Upper lobe of left lung (tissue), 6 donors: ENCODE results near the gene ELK4. TPM values are rescaled to one million over a fixed set of nuclear protein-coding genes. Genes with fewer than 3 reads are reported as not detected.

Source experiments
- ATAC-seq, 2 donors: fragments of 200-7000 bp; cut with Tn5 transposase; one replicate each; pipeline ENCODE4 v1.9.1; 2022; ENCODE audit warnings: mild to moderate bottlenecking in 2 of 2, moderate library complexity in 2 of 2; ENCODE audit not compliant: low FRiP score in 2 of 2
- DNase-seq, 2 donors: peaks; one replicate each; pipeline ENCODE4 v3.0.0-alpha.2; 2019 to 2020
- H3K27ac ChIP-seq, 4 donors: fragments of 200-600 bp; sonication (generic); one replicate each; pipeline ENCODE4 v1.5.1; 2016 to 2019
- H3K27me3 ChIP-seq, 4 donors: fragments of 200-600 bp; sonication (generic); one replicate each; pipeline ENCODE4 v1.5.1; 2017 to 2019
- H3K36me3 ChIP-seq, 4 donors: fragments of 200-600 bp; sonication (generic); one replicate each; pipeline ENCODE4 v1.5.1; 2016 to 2019
- H3K4me1 ChIP-seq, 4 donors: fragments of 200-600 bp; sonication (generic); one replicate each; pipeline ENCODE4 v1.5.1; 2018 to 2019
- H3K4me3 ChIP-seq, 4 donors: fragments of 200-600 bp; sonication (generic); one replicate each; pipeline ENCODE4 v1.5.1; 2017 to 2019; ENCODE audit warnings: mild to moderate bottlenecking in 2 of 4, moderate library complexity in 1 of 4
- H3K9me3 ChIP-seq, 4 donors: fragments of 200-600 bp; sonication (generic); one replicate each; pipeline ENCODE4 v1.5.1; 2018 to 2019
- EP300 ChIP-seq, 4 donors: sonication (generic); formaldehyde crosslinking; IDR thresholded peaks; one replicate each; pipeline ENCODE4 v1.5.1; 2017; ENCODE audit warnings: antibody characterized with exemption in 4 of 4, control low read depth in 2 of 4
- POLR2A ChIP-seq, 4 donors: fragments of 450-650 bp; IDR thresholded peaks; one replicate each; pipeline ENCODE4 v1.5.1; 2016 to 2017; ENCODE audit warnings: antibody characterized with exemption in 4 of 4, mild to moderate bottlenecking in 2 of 4
- POLR2AphosphoS5 ChIP-seq, 2 donors: sonication (generic); formaldehyde crosslinking; IDR thresholded peaks; one replicate each; pipeline ENCODE4 v1.5.1; 2017; ENCODE audit warnings: antibody characterized with exemption in 2 of 2
- WGBS, 2 donors: methylation state at CpG; one replicate each; pipeline ENCODE4 v1.1.5; 2017 to 2018; 5-methylcytosine and 5-hydroxymethylcytosine counted together
- total RNA-seq, 6 donors: library from RNA; depleted of rRNA in 4 of 6; stranded (reverse); fragments of >200 nt in 4 of 6; gene quantifications; one replicate each; pipeline versions ENCODE4 v1.1.0 to v1.2.1, GENCODE V29; 2016 to 2021
- TF ChIP-seq, protein P1 (sequence below), 6 experiments: fragments of 450-650 bp in 4 of 6; fragments of 200-600 bp in 2 of 6; sonication (generic) in 2 of 6; IDR thresholded peaks; one replicate each; pipeline ENCODE4 v1.5.1; 2016 to 2019; ENCODE audit warnings: antibody characterized with exemption in 6 of 6
- donor health status: DM: no; HTN: no; CAD: no; lungs with moderate emphysema.
- donor health status: DM: no; HTN: yes; CAD: no; lungs with severe emphysema.

Gene ELK4
- total RNA-seq, 6 donors from 2014 or later, result 15.7 to 65.4 (median 30.2) TPM

DNA sequence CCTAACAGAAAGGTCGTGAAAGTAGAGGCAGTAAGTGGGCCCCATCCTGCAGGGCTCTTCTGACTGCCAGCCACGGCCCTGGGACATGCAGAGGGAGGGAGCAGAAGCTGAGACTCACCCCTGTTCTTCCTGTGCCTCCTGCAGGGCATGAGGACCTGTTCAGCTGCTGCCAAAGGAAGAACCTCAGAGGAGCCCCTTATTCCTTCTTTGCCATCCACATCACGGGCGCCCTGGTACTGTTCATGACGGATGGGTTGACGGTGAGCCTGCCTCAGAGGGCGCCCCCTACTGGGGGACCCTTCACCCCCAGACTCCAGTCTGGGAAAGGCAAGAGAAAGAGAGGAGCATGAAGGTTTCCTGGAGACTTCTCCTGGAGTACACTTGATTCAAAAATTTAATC lies 47.1 kb downstream of the ELK4 start:
- H3K27ac ChIP-seq, result no peak overlapping the region

DNA sequence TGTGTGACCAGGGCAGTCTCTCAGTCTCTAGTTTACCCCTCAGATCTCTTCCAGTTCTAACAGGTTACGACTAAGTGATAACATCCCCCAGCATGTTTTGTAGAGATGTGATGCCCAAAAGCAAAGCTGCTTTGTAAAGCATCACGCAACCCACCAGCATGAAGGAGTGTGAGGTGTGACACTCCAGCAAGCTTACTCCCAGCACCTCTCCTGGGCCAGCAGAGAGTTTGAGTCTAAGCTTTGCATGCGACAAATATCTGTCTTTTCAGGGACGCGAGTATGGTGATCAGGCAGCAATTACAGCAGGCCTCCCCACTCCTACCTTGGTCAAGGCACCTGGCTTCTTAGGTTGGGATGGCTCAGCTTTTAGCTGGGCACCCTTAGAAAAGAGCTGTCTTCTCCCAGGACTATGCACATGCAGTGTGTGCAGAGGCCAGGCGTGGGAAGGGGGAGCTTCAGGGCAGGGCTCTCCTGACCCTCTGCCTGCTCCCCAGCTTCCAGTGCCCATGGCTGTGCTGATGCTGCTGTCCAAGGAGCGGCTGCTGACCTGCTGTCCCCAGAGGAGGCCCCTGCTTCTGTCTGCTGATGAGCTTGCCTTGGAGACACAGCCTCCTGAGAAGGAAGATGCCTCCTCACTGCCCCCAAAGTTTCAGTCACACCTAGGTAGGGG lies 48.2 kb downstream of the ELK4 start:
- peaks cover 26 to 47% (median 28%) of the 10 kb centered on the region in 4 donors for H3K4me1 ChIP-seq
- H3K9me3 ChIP-seq, result no peaks in the 10 kb centered on the region
- 87 to 96% methylated on average over 5 to 7 of the region's 7 CpGs for WGBS, 2 donors
- no peak for DNase-seq
- no peaks in the 10 kb centered on the region for H3K36me3 ChIP-seq
- peak overlapping the region; percentile 54 to 85 (median 74) for H3K27ac ChIP-seq
- ATAC-seq, result no peak
- no peaks in the 10 kb centered on the region for H3K27me3 ChIP-seq
- no peak overlapping the region for H3K4me3 ChIP-seq
- TF ChIP-seq EP300 (IDR thresholded peaks at IDR 0.05) (no peak), POLR2A (IDR thresholded peaks at IDR 0.05) (no peak), POLR2AphosphoS5 (IDR thresholded peaks at IDR 0.05) (no peak)
- TF ChIP-seq, protein P1, sequence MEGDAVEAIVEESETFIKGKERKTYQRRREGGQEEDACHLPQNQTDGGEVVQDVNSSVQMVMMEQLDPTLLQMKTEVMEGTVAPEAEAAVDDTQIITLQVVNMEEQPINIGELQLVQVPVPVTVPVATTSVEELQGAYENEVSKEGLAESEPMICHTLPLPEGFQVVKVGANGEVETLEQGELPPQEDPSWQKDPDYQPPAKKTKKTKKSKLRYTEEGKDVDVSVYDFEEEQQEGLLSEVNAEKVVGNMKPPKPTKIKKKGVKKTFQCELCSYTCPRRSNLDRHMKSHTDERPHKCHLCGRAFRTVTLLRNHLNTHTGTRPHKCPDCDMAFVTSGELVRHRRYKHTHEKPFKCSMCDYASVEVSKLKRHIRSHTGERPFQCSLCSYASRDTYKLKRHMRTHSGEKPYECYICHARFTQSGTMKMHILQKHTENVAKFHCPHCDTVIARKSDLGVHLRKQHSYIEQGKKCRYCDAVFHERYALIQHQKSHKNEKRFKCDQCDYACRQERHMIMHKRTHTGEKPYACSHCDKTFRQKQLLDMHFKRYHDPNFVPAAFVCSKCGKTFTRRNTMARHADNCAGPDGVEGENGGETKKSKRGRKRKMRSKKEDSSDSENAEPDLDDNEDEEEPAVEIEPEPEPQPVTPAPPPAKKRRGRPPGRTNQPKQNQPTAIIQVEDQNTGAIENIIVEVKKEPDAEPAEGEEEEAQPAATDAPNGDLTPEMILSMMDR (IDR thresholded peaks at IDR 0.05), result no peak

More for the DNA sequence above, 47.1 kb downstream of the ELK4 start:
- Histone ChIP-seq H3K9me3 (no peaks in the 10 kb centered on the region), H3K27me3 (no peaks in the 10 kb centered on the region), H3K36me3 (no peaks in the 10 kb centered on the region), H3K4me1 (peaks cover 26 to 41% (median 29%) of the 10 kb centered on the region in 4 donors), H3K4me3 (no peak overlapping the region)
- TF ChIP-seq, protein P1 (IDR thresholded peaks at IDR 0.05), result peak in 1 of 6 experiments; percentile 9
- TF ChIP-seq EP300 (IDR thresholded peaks at IDR 0.05), result no peak
- WGBS, 2 donors, result 53 to 70% methylated on average over 7 of the region's 7 CpGs
- DNase-seq (no peak), ATAC-seq (no peak)

DNA sequence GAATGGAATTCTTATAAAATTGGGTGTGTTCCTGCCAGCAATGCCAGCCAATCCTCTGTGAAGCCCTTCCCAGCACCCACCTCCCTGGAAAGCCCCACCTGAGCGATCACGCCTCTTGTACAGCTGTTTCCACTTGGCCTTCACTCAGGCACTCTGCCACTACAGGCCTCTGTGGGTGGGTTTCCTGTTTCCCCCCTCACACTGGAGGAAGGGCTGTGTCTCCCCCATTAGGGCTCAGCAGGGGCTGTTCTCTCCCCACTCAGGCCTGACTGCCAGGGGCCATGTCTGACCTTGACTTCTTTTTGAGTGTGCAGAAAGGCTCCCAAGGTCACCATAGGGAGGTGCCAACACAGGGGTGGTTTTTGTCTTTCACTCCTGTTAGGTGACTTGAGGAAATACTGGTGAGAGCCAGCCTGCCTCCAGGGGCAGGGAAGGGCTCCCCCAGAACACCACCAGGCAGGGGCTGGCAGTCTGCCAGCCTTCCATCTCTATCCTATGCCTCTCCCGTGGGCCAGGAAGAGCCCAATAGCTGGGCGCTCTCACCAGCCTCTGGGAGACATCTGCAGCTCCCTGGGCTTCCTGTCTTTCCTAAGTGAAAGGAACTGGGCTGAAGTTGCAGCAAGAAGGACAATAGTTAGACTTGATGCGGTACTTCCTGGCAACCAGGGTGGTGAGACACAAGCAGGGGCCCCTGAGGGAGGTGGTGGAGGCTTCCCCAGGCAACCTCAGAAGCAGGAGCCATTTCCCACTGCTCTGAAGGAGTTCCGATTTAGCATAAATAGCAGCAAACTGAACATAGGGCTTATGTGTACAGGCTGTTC lies 49.1 kb downstream of the ELK4 start:
- peak in 1 of 2 donors; percentile 39 for DNase-seq

DNA sequence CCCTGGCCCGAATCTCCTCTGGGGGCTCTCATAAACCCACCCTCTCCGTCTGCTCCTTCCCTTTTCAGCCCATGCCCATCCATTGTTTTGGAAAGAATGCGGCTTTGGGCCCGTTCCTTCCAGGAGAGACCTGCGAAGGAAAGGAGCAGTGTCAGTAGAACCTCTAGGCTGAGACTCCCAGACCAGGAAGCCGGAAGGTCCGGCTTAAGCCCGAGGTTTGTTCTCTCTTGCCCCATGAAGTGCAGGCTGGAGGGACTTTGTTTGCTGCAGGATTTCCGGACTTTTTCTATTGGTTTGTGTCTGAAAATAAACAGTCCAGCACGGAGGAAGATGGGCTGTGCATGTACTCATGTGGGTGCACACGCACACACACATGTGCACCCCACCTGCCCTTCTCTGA lies 49.8 kb downstream of the ELK4 start:
- Histone ChIP-seq H3K4me3 (no peak overlapping the region), H3K9me3 (no peaks in the 10 kb centered on the region), H3K36me3 (no peaks in the 10 kb centered on the region), H3K4me1 (peaks cover 16 to 39% (median 30%) of the 10 kb centered on the region in 4 donors), H3K27ac (peak overlapping the region; percentile 62 to 85 (median 74)), H3K27me3 (no peaks in the 10 kb centered on the region)
- WGBS, 2 donors, result 44 to 51% methylated on average over 9 to 11 of the region's 11 CpGs
- ATAC-seq, result peak in 1 of 2 donors; percentile 15
- peak in 1 of 2 donors; percentile 23 for DNase-seq
- TF ChIP-seq POLR2A (IDR thresholded peaks at IDR 0.05) (no peak), POLR2AphosphoS5 (IDR thresholded peaks at IDR 0.05) (peak in 1 of 2 donors; percentile 15)

More for the DNA sequence above, 49.1 kb downstream of the ELK4 start:
- no peak overlapping the region for H3K4me3 ChIP-seq
- H3K36me3 ChIP-seq, result no peaks in the 10 kb centered on the region
- H3K9me3 ChIP-seq, result no peaks in the 10 kb centered on the region
- peak overlapping the region; percentile 54 to 85 (median 74) for H3K27ac ChIP-seq
- peak in 1 of 2 donors; percentile 1 for ATAC-seq
- TF ChIP-seq POLR2AphosphoS5 (IDR thresholded peaks at IDR 0.05) (peak; percentile 5 to 26), POLR2A (IDR thresholded peaks at IDR 0.05) (no peak), EP300 (IDR thresholded peaks at IDR 0.05) (no peak)
- TF ChIP-seq, protein P1 (IDR thresholded peaks at IDR 0.05), result no peak
- peaks cover 17 to 38% (median 29%) of the 10 kb centered on the region in 4 donors for H3K4me1 ChIP-seq
- H3K27me3 ChIP-seq, result no peaks in the 10 kb centered on the region
- WGBS, 2 donors, result 35 to 38% methylated on average over 6 of the region's 6 CpGs

DNA sequence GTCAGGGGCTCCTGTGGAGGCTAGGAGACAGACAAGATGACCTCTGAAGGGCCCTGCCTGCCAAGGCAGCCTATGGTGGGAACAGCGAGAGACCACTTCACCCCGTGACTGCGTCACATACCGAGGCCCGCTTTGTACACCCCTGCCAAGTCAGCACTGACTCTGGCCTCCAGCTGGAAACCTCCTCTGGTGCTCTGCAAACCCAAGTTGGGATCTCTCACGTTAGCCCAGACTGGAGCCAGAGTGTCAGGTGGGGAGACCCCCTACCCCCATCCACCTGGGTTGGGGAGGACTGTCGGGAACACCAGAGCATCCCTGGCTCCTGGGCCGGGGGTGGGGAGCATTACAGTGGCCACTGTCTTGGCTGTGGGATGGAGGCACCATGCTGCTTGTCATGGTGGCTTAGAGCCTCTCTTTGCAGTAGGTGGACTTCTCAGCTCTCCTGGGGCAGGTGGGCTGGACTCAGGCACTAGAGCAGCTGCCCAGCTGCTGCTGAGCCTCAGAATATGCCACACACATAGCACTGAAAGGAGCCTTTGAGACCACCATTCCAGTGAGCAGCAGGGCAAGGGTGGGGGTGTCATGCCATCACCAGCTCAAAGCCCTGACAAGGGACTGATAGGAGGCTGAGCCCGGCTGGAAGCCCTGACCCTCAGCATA lies 50.4 kb downstream of the ELK4 start:
- Histone ChIP-seq H3K4me1 (peaks cover 16 to 43% (median 30%) of the 10 kb centered on the region in 4 donors), H3K27me3 (no peaks in the 10 kb centered on the region), H3K27ac (peak overlapping the region; percentile 62 to 85 (median 74)), H3K4me3 (no peak overlapping the region), H3K9me3 (no peaks in the 10 kb centered on the region), H3K36me3 (no peaks in the 10 kb centered on the region)
- ATAC-seq (no peak), DNase-seq (peak in 1 of 2 donors; percentile 8)
- TF ChIP-seq EP300 (IDR thresholded peaks at IDR 0.05) (no peak), POLR2AphosphoS5 (IDR thresholded peaks at IDR 0.05) (no peak), POLR2A (IDR thresholded peaks at IDR 0.05) (no peak)
- TF ChIP-seq, protein P1 (IDR thresholded peaks at IDR 0.05), result no peak
- WGBS, 2 donors, result 85 to 93% methylated on average over 6 of the region's 9 CpGs
